NCI-H187 treated with DMSO at 0.1 percent for 48 hours (cell line): ENCODE data around the gene CRY2.
A peak's percentile ranks its signal among the peaks of the same experiment; 100 is the strongest.

Source experiments
- DNase-seq: peaks from one replicate; lab custom pipeline; 2025; lab: John Stamatoyannopoulos, UW

Gene CRY2

DNA sequence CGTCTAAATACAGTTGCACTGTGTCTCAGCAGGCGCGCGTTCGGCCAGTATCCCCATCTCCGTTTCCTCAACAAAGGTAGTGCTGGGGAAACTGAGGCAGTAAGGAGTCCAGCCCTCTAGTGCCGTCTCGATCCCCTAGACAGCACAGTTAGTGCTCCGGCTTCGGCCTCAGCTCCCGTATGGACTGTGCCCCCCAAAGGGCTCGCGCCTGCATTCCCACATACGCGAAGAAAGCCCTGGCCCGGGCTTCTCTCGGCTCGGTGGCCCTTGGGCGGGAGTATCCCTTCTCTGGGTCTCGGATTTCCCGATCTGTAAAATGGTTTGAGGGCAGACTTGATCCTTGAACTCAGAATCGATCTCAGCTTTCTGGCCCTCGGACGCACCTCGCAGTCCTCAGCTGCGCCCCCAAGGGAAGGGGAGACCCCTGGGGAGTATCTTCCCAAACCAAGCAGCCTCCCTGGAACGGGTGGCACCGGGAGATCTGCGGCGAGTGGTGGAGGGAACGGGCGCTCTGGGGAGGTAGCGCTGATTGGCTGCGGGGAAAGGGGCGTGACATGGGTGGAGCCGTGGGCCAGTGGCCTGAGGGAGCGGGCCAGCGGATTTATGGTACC, 71.2 kb downstream of the CRY2 start:
- peak; percentile 68 for DNase-seq

DNA sequence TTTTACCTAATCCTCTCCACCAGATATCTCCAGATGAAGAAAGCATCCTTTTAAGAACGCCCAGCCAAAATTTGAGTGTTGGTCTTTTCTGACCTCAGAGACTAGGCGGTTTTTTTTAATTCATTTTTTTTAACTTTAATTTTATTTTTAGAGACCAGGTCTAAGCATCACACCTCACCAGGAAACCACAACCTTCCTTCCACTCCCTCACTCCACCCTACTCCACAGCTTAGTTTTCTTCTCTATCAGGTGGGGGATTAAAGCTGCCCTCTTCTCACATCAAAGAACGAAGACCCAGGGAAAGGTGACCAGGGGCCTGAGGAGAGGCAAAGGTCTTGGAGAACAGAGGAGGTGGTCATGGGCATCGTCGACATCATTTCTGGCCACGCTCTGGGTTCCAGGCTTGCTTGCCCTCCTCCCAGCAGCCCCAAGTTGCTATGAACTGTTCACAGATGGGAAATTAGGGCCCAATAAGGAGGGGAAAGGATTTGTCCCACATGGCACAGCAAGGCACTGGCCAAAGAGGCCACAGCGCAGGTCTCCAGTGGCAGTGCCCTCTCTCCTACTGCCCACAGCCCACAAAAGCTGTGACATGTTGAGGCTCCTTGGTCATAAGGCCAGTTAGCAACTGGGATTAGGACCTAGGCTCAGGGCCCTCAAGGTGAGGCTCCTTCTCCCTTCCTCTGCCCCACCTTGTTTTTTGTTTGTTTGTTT, 71.8 kb downstream of the CRY2 start:
- no peak for DNase-seq

DNA sequence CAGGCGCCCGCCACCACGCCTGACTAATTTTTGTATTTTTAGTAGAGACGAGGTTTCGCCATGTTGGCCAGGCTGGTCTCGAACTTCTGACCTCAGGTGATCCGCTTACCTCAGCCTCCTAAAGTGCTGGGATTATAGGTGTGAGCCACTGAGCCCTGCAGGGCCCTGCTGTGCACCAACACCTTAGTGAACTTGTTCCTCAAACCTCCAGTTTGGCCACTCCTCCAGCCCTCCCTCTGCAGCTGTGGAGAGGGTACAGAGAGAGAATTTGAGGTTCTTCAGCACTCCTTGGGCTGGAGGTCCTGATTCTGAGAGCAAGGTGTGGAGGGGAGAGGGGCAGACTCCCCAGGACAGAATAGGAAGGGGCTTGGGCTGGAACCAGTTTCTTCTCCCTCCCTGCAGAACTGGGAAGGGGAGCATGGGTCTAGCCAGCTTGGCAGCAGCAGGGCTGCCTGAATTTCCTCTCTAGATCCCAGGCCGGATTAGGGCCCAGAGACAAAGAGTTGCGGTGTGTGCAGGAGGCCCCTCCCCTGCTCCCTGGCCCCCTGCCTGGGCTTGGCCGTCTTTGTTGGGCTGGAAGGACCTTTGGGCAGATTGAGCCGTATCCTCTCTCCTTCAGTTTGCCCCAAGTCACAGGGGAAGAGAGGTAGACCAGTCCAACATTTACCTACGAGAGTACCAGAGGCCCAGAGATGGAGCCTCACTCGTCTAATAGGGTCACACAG, 72.7 kb downstream of the CRY2 start:
- DNase-seq: no peak

DNA sequence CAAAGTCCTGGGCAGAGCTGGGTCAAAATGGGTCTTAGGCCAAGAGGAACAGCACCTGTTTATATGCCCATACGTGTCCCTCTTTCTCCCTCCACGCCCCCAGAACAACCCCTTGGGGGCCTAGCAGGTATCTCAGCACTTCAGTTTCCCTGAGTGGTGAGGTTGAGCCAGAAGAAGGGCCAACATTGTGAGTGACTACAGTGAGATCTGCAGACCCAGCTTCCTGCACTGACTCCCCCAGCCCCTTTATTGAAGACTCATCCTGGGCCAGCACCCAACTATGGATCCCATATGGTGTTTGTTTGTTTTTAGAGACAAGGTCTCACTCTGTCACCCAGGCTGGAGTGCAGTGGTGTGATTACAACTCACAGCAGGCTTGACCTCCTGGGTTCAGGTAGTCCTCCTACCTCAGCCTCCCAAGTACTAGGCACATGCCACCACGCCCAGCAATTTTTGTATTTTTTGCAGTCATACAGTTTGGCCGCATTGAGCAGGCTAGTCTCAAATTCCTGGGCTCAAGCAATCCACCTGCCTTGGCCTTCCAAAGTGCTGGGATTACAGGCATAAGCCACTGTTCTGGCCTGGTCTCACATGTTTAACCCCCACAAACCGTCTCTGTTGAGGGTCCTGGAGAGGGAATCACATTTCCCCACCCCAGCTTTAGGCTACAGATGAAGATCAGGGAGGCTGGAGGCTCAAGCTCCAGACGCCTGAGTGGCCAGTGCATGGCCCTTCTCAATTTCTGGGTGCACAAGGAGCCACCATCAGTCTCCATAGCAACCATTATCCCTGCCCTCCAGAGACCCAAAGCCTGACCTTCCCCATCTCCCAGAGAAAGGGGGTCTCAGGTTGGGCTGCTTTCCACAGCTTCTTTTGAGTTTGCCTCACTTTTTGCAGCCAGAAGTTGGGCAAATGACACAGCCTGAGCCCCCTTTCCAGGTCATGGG, 73.5 kb downstream of the CRY2 start:
- no peak for DNase-seq

DNA sequence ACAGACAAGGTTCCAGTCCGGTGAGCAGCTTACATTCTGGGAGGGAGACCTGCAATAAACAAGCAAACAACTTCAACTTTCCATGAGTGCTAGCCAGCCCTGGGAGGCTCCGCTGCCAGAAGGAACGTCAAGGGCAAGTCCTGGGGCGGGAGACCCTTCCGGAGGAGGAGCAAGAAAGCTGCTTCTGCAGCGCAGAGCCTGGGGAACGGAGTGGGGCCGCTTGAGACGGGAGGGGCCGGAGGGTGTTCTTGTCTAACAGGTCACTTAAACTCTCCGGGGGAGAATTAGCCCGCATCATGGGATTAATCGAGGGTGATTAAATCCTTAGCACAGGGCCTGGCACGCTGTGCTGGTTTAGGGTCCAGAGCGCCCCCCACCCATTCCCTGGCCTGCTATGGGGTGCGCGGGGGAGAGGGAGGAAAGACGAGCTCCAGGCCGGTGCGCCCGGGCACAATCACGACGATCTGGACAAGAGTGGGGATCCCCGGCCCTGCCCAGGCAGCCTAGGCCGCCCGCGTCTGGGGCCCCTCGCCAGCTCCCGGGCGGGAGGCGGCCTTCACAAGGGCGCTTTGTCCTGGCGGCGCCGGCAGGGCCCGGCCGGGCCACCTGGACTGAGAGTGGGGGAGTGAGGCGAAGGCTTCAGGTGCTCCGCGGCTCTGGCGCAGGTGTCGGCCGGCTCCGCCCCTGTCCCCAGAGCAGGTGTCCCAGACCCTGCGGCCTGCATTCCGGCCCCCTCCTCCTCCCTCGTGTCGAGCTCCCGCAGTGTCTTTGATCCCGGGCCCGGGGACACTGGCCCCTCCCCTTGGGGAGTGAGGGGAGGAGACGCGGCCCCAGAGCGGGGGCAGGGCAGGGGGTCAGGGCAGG, 74.5 kb downstream of the CRY2 start:
- peak; percentile 51 for DNase-seq

DNA sequence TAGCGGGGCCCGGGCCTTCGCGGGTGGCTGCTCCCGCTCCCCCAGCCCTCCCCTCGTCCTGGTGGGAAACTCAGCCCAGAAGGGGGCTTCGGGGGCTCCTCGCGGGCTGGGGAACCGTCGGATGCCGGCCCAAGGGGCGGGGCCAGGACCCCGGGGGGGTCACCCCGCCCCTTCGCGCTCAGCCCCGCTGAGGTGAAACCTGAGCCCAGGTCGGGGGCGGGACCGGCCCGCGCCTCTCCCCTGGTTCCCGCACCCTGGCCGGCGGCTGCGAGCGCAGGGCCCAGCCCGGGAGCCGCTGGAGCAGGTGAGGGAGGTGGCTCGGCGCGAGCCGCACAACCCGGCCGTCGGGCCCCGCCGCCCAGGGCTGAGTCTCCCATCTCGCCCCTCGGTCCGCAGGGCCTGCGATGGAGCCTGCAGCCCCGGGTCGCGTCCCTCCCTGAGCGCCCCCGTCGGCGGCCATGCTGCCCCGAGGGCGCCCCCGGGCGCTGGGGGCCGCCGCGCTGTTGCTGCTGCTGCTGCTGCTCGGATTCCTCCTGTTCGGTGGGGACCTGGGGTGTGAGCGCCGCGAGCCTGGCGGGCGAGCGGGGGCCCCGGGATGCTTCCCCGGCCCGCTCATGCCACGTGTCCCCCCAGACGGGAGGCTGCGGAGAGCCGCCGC, 75.3 kb downstream of the CRY2 start, which contains the start of gene LARGE2:
Gene LARGE2 (plus strand): TSS at position 232 of the 658 bp plus-strand sequence. CDS start 227 bp downstream, at position 459.
- DNase-seq: no peak

DNA sequence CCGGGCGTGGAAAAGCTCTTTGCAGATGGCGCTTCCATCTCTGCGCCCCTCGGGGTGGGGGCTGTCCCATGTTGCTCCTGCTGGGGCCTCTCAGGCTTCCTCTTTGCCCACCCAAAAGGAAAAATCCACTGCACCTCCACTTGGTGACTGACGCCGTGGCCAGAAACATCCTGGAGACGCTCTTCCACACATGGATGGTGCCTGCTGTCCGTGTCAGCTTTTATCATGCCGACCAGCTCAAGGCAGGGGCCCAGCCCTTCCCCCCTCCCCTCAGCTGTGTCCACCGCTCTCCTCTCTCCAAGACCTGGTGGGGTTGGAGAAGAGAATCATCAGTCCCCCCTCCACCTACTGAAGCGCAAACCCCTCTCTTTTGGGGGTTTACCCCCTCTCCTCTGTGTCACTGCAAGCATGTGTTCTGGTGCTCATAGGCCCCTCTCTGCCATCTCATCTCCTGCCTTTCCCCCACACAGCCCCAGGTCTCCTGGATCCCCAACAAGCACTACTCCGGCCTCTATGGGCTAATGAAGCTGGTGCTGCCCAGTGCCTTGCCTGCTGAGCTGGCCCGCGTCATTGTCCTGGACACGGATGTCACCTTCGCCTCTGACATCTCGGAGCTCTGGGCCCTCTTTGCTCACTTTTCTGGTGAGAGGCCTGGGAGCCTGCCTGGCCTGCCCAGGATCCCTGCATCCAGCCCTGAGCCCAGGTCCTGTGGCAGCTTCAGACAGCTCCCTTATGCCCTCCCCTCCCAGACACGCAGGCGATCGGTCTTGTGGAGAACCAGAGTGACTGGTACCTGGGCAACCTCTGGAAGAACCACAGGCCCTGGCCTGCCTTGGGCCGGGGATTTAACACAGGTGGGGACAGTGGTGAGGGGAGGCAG, 77.0 kb downstream of the CRY2 start:
- DNase-seq: no peak

DNA sequence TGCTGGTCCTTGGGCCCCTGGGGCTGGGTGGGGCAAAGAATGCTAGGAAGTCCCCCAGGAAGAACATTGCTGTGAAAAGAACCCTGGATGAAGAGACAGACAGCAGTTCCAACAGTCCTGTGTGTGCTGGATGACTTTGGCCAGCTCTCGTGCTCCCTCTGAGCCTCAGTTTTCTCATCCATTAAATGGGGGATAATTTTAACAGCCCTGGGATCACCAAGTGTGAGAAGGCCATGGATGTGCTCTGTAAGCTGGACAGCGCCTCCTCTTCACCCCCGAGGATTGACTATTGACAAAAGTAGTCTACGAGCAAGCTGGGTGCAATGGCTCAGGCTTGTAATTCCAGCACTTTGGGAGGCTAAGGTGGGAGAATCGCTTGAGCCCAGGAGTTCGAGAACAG, 77.7 kb downstream of the CRY2 start:
- no peak for DNase-seq

DNA sequence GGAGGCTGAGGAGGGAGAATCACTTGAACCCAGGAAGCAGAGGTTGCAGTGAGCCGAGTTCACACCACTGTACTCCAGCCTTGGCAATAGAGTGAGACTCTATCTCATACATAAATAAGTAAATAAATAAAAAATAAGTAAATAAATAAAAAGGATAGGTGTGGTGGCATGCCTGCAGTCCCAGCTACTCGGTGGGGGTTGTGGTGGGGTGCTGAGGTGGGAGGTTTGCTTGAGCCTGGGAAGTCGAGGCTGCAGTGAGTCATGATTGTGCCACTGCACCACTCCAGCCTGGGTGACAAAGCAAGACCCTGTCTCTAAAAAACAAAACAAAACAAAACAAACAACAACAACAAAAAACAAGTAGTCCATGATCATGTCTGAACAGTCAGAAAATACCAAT, 78.3 kb downstream of the CRY2 start:
- no peak for DNase-seq

DNA sequence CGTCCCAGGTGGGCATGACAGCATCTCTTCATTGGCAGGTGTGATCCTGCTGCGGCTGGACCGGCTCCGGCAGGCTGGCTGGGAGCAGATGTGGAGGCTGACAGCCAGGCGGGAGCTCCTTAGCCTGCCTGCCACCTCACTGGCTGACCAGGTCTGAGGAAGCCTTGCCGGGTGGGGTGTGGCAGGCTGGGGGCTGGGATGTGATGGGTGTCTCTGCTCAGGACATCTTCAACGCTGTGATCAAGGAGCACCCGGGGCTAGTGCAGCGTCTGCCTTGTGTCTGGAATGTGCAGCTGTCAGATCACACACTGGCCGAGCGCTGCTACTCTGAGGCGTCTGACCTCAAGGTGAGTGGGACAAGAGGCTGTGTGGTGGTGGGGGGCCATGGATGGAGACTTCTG, 78.7 kb downstream of the CRY2 start:
- DNase-seq: no peak

DNA sequence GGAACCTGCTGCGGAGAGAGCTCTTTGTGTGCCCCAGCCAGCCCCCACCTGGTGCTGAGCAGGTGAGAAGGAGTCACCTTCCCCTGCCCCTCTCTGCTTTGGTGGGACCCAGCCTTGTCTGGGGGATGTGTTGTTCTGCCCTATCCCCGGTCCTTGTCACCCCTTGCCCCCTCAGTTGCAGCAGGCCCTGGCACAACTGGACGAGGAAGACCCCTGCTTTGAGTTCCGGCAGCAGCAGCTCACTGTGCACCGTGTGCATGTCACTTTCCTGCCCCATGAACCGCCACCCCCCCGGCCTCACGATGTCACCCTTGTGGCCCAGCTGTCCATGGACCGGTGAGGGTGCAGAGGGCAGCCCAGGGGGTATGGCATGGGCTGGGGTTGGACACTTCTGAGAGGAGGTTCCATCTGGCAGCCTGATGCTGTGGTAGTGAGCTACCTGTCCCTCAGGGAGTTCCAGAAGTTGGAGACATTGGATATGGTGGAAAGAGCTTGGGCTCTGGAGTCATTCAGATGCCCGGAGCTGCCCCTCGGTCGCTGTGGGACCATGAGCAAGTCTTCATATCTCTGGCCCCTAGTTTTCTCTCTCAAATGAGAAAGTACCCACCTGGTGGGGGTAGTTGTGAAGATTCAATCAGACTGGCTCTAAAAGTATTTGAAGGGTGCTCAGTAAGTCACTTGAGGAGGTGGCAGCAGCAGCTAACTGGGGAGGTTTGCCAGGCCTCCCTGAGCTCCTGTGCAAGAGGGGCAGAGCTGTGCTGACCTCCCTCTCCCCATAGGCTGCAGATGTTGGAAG, 79.5 kb downstream of the CRY2 start:
- DNase-seq: no peak

DNA sequence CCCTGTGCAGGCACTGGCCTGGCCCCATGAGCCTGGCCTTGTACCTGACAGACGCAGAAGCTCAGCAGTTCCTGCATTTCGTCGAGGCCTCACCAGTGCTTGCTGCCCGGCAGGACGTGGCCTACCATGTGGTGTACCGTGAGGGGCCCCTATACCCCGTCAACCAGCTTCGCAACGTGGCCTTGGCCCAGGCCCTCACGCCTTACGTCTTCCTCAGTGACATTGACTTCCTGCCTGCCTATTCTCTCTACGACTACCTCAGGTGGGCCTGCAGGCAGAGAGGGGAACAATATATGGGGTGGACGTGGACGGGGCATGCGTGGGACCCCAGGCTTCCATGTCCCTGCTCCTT, 80.0 kb downstream of the CRY2 start:
- DNase-seq: no peak

DNA sequence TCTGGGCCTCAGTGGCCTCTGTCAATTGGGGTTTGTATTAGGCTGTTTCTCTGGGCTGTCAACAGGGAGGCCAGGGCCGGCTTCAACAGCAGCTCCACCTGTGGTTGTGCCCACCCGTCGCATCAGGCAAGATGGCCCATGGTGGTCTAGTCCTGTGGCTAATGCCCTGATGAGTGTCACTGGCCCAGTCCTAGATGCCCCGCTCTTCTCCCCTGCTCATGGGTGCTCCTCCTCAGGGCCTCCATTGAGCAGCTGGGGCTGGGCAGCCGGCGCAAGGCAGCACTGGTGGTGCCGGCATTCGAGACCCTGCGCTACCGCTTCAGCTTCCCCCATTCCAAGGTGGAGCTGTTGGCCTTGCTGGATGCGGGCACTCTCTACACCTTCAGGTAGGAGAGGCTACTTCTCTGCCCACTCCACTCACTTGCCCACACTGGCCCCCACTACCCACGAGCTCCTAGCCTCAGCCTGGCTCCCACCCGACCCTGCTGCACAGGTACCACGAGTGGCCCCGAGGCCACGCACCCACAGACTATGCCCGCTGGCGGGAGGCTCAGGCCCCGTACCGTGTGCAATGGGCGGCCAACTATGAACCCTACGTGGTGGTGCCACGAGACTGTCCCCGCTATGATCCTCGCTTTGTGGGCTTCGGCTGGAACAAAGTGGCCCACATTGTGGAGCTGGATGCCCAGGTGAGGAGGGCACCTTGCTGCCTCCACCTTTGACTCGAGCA, 80.6 kb downstream of the CRY2 start:
- no peak for DNase-seq

DNA sequence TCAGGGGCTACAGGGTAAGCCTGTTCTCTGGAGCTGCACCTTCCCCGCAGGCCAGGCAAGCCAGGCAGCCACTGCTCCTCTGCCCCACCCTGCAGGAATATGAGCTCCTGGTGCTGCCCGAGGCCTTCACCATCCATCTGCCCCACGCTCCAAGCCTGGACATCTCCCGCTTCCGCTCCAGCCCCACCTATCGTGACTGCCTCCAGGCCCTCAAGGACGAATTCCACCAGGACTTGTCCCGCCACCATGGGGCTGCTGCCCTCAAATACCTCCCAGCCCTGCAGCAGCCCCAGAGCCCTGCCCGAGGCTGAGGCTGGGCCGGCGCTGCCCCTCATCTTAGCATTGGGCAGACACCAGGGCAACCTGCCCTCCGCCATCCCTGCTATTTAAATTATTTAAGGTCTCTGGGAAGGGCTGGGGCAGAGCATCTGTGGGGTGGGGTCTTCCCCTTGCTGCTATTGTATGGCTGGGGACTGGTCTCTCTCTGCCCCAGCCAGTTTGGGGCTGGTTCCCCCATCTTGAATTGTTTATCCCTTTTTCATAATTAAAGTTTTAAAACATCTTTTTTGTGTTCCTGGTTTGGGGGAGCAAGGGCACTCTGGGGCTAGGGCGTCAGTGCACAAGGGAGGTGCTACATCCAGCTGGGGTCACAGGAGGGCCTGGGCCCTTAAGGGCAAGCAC, 81.4 kb downstream of the CRY2 start:
- no peak for DNase-seq

DNA sequence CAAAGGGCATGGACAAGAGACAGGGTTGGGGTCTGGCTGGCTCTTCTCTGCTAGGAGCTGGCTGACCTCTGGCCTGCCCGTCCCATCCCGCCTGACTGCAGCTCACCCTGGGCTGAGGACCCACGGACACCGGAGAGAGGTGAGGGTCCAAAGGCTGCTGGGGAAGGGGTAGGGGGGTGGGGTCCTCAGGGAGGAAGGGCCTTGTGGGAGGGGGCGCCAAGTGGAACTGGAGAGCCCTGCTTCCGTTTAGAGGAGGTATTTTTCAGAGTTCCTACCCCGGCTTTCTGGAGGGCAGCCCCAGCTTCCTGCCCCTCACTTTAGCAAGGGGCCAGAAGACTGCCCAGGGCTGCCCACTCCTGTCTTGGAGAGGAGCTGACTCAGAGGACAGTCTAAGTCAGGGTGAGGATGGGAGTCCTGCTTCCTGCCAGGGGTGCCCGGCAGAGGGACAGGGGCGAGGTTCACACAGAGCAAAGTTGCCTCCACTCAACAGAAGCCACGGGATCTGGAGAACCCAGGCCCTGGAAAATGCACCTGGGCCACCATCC, 82.3 kb downstream of the CRY2 start:
- no peak for DNase-seq

DNA sequence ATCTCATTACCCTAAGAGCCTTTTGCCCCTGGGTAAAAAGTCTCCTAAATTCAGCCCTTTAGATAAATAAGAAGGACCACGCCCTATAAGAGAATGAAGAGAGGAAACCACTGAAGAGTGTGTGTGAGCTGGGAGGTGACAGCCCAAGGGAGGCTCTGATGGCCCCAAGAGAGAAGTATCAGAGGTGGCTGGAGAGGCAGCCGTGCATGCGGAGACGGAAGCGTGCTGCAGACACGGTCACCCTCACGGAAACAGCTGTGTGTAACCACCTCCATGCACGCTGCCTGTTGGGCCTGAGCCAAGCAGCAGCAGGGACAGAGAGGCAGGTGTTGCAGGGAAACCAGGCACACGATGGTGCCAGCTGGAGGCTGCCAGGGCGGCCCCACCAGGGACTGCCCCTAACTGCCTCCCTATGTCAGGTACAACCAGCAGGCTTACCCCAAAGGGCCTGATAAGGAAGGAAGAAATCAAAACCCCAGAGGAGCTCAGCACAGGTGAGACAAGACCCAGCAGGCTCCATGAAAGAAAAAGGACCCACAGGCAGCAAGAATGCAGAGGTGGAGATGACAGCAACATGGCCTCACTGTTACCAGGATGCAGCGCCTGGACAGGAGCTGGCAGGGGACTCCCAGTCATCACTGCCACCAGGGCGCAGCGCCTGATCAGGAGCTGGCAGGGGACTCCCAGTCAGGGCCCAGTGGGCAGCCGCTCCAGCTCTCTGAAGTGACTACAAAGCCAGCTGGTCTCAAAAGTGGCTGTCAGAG, 82.9 kb downstream of the CRY2 start:
- DNase-seq: peak; percentile 39
